Glutamatergic neuron (in vitro differentiated cells): ENCODE measurements around the gene ANO9. TPM values are rescaled to one million over a fixed set of nuclear protein-coding genes. Genes with fewer than 3 reads are reported as not detected.
"Not testable (repeated sequence)": the region's sequence is repeated elsewhere in the genome, so short reads cannot be mapped to it uniquely, and the experiment has no call there.

Experiments
- DNase-seq: peaks from one replicate; pipeline ENCODE4 v3.0.0; 2022
- H3K27ac Mint-ChIP-seq: one replicate; pipeline ENCODE4 v1.8.0; 2020; ENCODE audit warnings: mild to moderate bottlenecking, mixed read lengths, inconsistent platforms; ENCODE audit not compliant: unreplicated experiment
- H3K27me3 Mint-ChIP-seq: one replicate; pipeline ENCODE4 v1.8.0; 2020; ENCODE audit warnings: mild to moderate bottlenecking, moderate library complexity, mixed read lengths, inconsistent platforms; ENCODE audit not compliant: unreplicated experiment
- H3K36me3 Mint-ChIP-seq: one replicate; pipeline ENCODE4 v1.8.0; 2020; ENCODE audit warnings: mild to moderate bottlenecking, mixed read lengths, inconsistent platforms; ENCODE audit not compliant: unreplicated experiment
- H3K4me1 Mint-ChIP-seq: one replicate; pipeline ENCODE4 v1.8.0; 2020; ENCODE audit warnings: mild to moderate bottlenecking, low read depth, mixed read lengths, inconsistent platforms; ENCODE audit not compliant: unreplicated experiment
- H3K4me3 Mint-ChIP-seq: one replicate; pipeline ENCODE4 v1.8.0; 2020; ENCODE audit warnings: mild to moderate bottlenecking, mixed read lengths, inconsistent platforms; ENCODE audit not compliant: unreplicated experiment
- H3K9me3 Mint-ChIP-seq: one replicate; pipeline ENCODE4 v1.8.0; 2020; ENCODE audit warnings: mild to moderate bottlenecking, moderate library complexity, mixed read lengths, inconsistent platforms; ENCODE audit not compliant: unreplicated experiment
- total RNA-seq: library from RNA; stranded (reverse); fragmentation: NEBNext Ultra II Directional; extraction: Animal tissue kit (Norgen Biotek cat#: 25700); gene quantifications from one replicate; pipeline ENCODE4 v1.2.1, GENCODE V29; 2021; ENCODE audit not compliant: unreplicated experiment
- TF ChIP-seq, protein P1 (sequence below): fragments of 200-600 bp; sonication (generic); IDR thresholded peaks from one replicate; pipeline ENCODE4 v1.5.0; 2021; ENCODE audit not compliant: partially characterized antibody, unreplicated experiment

Gene ANO9
- total RNA-seq, 1 donor from 2014 or later, result 1.8 TPM

DNA sequence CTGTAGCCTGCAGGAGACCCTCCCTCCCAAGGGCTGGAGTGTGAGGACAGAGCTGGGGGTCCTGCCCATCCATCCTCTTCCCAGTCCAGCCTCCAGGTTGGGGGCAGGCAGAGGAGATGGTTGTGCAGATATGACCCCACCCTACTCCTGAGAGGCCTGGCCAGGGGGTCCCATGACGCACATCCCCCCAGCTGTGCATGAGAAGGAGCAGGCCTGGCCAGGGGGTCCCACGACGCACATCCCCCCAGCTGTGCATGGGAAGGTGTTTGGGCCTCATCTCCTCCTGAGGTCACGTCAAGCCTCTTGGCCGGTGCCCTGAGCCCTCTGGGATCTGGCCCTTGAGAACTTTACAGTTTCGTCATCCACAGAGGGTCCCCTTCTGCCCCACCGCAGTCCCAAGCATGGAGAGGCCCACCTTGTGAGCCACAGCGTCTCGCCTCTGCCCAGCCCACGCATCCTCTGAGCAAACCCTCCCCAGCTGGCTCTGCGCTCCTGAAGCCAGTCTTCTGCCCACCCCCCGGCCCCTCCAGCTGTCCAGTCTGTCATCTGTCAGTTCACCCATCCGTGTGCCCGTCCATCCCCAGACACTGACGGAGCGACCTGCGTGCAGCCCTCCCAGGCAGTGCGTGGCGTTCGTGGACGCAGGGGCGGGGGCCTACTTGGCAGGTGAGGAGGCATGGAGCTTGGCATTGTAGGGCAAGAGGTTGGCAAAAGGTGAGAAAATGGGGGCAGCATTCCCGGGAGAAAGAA is 2.3 kb downstream of the ANO9 start:
- TF ChIP-seq, protein P1, sequence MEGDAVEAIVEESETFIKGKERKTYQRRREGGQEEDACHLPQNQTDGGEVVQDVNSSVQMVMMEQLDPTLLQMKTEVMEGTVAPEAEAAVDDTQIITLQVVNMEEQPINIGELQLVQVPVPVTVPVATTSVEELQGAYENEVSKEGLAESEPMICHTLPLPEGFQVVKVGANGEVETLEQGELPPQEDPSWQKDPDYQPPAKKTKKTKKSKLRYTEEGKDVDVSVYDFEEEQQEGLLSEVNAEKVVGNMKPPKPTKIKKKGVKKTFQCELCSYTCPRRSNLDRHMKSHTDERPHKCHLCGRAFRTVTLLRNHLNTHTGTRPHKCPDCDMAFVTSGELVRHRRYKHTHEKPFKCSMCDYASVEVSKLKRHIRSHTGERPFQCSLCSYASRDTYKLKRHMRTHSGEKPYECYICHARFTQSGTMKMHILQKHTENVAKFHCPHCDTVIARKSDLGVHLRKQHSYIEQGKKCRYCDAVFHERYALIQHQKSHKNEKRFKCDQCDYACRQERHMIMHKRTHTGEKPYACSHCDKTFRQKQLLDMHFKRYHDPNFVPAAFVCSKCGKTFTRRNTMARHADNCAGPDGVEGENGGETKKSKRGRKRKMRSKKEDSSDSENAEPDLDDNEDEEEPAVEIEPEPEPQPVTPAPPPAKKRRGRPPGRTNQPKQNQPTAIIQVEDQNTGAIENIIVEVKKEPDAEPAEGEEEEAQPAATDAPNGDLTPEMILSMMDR, result no peak
- Mint-ChIP-seq H3K9me3 (peaks cover 4% of the 10 kb centered on the region), H3K36me3 (no peaks in the 10 kb centered on the region), H3K4me3 (no peak overlapping the region), H3K27ac (no peak overlapping the region), H3K4me1 (peaks cover 12% of the 10 kb centered on the region), H3K27me3 (peaks cover 1% of the 10 kb centered on the region)
- DNase-seq, result no peak

DNA sequence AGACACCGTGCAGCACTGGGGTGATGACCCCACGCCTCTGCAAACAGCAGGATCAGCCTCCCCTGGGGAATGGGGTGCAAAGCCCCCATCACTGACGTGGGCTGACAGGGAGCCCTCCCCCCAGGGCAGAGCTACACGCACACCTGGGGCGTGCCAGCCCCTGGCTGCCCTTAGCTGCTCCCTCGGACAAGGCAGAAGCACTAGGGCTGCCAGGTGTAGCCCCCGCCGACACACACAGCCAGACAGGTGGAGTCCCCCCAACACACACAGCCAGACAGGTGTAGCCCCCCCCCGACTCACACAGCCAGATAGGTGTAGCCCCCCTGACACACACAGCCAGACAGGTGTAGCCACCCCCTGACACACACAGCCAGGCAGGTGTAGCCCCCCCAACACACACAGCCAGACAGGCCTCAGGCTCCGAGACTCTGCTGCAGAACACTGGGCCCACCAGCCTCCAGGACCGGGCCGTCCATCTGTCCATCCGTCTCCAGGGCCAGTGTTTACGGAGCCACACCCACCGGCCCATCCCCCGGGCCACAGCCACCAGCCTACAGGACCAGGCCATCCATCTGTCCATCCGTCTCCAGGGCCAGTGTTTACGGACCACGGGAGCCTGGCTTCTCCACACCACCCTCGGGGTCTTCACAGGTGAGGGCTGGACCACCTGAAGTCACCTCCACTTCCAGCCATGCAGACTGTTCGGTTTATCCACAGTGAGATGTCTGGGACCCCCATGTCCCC is 3.5 kb downstream of the ANO9 start:
- Mint-ChIP-seq H3K4me1 (peaks cover 12% of the 10 kb centered on the region), H3K9me3 (peaks cover 4% of the 10 kb centered on the region), H3K27ac (no peak overlapping the region), H3K36me3 (no peaks in the 10 kb centered on the region), H3K4me3 (no peak overlapping the region), H3K27me3 (no peaks in the 10 kb centered on the region)
- TF ChIP-seq, protein P1, result no peak
- DNase-seq, result no peak

DNA sequence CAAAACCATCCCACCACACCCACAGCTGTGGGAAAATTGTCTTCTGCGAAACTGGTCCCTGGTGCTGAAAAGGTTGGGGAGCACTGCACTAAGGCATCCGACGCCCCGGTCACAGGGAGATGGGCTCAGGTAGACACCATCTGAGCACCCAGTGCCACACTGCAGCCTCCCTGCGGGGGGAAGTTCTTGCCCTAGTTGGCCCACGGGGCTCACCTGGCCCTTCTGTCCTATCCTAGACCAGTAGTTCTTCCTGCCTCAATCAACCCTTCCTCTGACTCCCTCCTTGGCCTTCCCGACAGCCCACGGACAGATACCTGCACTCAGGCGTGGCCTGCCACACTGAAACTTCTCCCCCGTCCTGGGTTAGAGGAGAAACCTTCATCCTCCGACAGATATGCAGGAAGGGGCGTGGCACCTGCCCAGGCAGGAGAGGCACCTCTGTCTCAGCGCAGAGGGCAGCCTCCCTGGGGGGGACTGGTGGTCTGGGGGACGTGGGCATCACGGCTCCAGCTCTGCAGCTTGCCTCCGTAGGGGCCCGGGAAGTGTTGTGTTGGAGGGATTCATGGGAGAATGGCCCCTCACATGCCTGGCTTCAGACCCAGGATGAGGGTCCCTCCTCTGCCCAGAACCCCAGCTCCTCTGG is 4.5 kb downstream of the ANO9 start:
- no peak for DNase-seq
- Mint-ChIP-seq H3K36me3 (no peaks in the 10 kb centered on the region), H3K27me3 (no peaks in the 10 kb centered on the region), H3K4me3 (no peak overlapping the region), H3K9me3 (peaks cover 4% of the 10 kb centered on the region), H3K27ac (no peak overlapping the region), H3K4me1 (peaks cover 12% of the 10 kb centered on the region)
- TF ChIP-seq, protein P1, result no peak

DNA sequence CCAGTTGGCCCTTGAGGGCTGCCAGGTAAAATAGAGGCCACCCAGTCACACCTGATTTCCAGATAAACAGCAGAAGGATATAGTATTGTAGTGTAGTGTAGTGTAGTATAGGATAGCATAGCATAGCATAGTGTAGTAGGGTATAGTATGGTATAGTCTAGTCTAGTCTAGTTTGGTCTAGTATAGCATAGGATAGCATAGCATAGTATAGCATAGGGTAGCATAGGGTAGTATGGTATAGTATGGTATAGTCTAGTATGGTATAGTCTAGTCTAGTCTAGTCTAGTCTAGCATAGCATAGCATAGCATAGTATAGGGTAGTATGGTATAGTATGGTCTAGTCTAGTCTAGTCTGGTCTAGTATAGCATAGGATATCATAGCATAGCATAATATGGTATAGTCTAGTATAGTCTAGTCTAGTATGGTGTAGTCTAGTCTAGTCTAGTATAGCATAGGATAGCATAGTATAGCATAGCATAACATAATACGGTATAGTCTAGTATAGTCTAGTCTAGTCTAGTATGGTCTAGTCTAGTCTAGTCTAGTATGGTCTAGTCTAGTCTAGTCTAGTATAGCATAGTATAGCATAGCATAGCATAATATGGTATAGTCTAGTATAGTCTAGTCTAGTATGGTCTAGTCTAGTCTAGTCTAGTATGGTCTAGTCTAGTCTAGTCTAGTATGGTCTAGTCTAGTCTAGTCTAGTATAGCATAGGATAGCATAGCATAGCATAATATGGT is 6.6 kb downstream of the ANO9 start:
- not testable (repeated sequence) for H3K27me3 Mint-ChIP-seq, H3K27ac Mint-ChIP-seq, DNase-seq, H3K36me3 Mint-ChIP-seq, H3K9me3 Mint-ChIP-seq, H3K4me3 Mint-ChIP-seq
- H3K4me1 Mint-ChIP-seq, result peaks cover 12% of the 10 kb centered on the region

DNA sequence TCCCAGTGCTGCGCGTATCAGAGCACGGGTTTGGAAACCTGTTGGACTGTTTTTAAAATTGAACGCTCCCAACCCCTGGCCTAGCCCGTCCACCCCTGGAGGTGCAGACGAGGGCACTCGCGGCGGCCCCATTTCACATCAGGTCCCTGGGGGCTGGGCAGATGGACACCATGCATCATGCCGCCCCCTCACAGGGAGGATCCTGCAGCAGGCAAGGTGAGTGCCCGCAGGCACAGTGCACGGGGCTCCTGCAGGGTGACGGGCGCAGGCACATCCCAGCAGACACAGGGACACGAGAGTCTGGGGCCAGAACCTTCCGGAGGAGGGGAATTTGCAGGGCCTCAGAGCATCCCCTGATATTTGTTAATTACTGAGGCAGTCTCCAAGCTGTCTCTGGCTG is 7.3 kb downstream of the ANO9 start:
- no peak overlapping the region for H3K4me3 Mint-ChIP-seq
- peaks cover 12% of the 10 kb centered on the region for H3K4me1 Mint-ChIP-seq

More for the DNA sequence above, 7.3 kb downstream of the ANO9 start:
- TF ChIP-seq, protein P1, result no peak
- Mint-ChIP-seq H3K36me3 (no peaks in the 10 kb centered on the region), H3K9me3 (peaks cover 2% of the 10 kb centered on the region), H3K27me3 (no peaks in the 10 kb centered on the region), H3K27ac (no peak overlapping the region)
- no peak for DNase-seq
